OCI-LY7 (cell line): ENCODE results near the gene CSRNP3. TPM values are rescaled to one million over a fixed set of nuclear protein-coding genes. Genes with fewer than 3 reads are reported as not detected.

Experiments
- BruUV-seq: library from RNA; stranded (reverse); fragments of 400-500 nt; replicated peaks from 2 replicates; lab custom pipeline; 2021; lab: Mats Ljungman, UMichigan
- CTCF ChIA-PET: fragments of 300-600 bp; sonication (Branson Sonifier 250); formaldehyde crosslinking; loops from one replicate; lab custom pipeline; 2022; ENCODE audit warnings: antibody characterized with exemption; ENCODE audit not compliant: unreplicated experiment; lab: Charles Lee
- POLR2A ChIA-PET: fragments of 300-600 bp; sonication (Branson Sonifier 250); formaldehyde crosslinking; loops from one replicate; lab custom pipeline; 2022; ENCODE audit warnings: antibody characterized with exemption; lab: Charles Lee
- DNase-seq: peaks from one replicate; pipeline ENCODE4 v3.0.0-alpha.2; 2015; ENCODE audit warnings: low spot score
- H2AFZ ChIP-seq: fragments of 200-600 bp; sonication (generic), shearing (Covaris generic); 2 replicates; pipeline ENCODE4 v1.6.1; 2014; ENCODE audit warnings: mild to moderate bottlenecking, antibody characterized with exemption, low read length, moderate library complexity
- H3K27ac ChIP-seq: fragments of 200-600 bp; sonication (generic); 2 replicates; pipeline ENCODE4 v1.5.1; 2014; ENCODE audit warnings: mixed run types, low read depth, mild to moderate bottlenecking, moderate library complexity, low read length, inconsistent platforms; ENCODE audit not compliant: poor library complexity, severe bottlenecking
- H3K36me3 ChIP-seq: fragments of 200-600 bp; sonication (generic); 2 replicates; pipeline ENCODE4 v1.6.1; 2014; ENCODE audit warnings: mild to moderate bottlenecking, antibody characterized with exemption, low read length, moderate library complexity, mixed read lengths; ENCODE audit not compliant: insufficient read depth
- H3K4me1 ChIP-seq: fragments of 200-600 bp; sonication (generic); 2 replicates; pipeline ENCODE4 v1.5.1; 2014; ENCODE audit warnings: mild to moderate bottlenecking, low read length; ENCODE audit not compliant: insufficient read depth, poor library complexity, severe bottlenecking
- H3K4me2 ChIP-seq: fragments of 200-600 bp; sonication (generic); 2 replicates; pipeline ENCODE4 v1.6.1; 2014; ENCODE audit warnings: mild to moderate bottlenecking, low read length
- H3K4me3 ChIP-seq: fragments of 200-600 bp; sonication (generic); 2 replicates; pipeline ENCODE4 v1.5.1; 2014; ENCODE audit warnings: mild to moderate bottlenecking, low read depth, low read length; ENCODE audit not compliant: poor library complexity, severe bottlenecking
- H3K79me2 ChIP-seq: fragments of 200-600 bp; sonication (generic); 2 replicates; pipeline ENCODE4 v1.6.1; 2016; ENCODE audit warnings: low read depth, mild to moderate bottlenecking, low read length, moderate library complexity, mixed read lengths; ENCODE audit not compliant: insufficient read depth
- H3K9me2 ChIP-seq: fragments of 200-600 bp; sonication (generic); 2 replicates; pipeline ENCODE4 v1.6.1; 2016; ENCODE audit warnings: mild to moderate bottlenecking, low read length, mixed read lengths; ENCODE audit not compliant: insufficient read depth
- H3K9me3 ChIP-seq: fragments of 200-600 bp; sonication (generic); 2 replicates; pipeline ENCODE4 v1.6.1; 2014; ENCODE audit warnings: mild to moderate bottlenecking, mixed run types, low read length, mixed read lengths
- H4K20me1 ChIP-seq: fragments of 200-600 bp; sonication (generic); 2 replicates; pipeline ENCODE4 v1.6.1; 2014; ENCODE audit warnings: mild to moderate bottlenecking, antibody characterized with exemption, low read length, moderate library complexity, mixed read lengths; ENCODE audit not compliant: insufficient read depth
- CTCF ChIP-seq: fragments of 200-600 bp; sonication (generic); conservative IDR thresholded peaks from 2 replicates; pipeline ENCODE4 v1.5.1; 2014; ENCODE audit warnings: mild to moderate bottlenecking, antibody characterized with exemption, low read length, moderate library complexity, mixed read lengths
- EZH2phosphoT487 ChIP-seq: fragments of 200-600 bp; sonication (generic); IDR thresholded peaks from 2 replicates; pipeline ENCODE4 v1.6.1; 2018; ENCODE audit warnings: low read depth, borderline replicate concordance, mild to moderate bottlenecking, mixed run types, antibody characterized with exemption, low read length, moderate library complexity, mixed read lengths
- intact Hi-C: fragments of 100-400 bp; cut with micrococcal nuclease; formaldehyde crosslinking; loops from one replicate; pipeline ENCODE4 v1.10.0; 2022; ENCODE audit not compliant: unreplicated experiment
- total RNA-seq, 2 experiments: library from RNA; depleted of rRNA in 1 of 2; stranded (reverse); fragments of >200 nt in 1 of 2; shearing (Covaris generic) in 1 of 2; gene quantifications; 2 replicates each; pipeline ENCODE4 v1.2.3, GENCODE V29; 2014 to 2022

Gene CSRNP3
- total RNA-seq, 2 experiments from 2014 or later: 0.44 to 1.4 TPM

DNA sequence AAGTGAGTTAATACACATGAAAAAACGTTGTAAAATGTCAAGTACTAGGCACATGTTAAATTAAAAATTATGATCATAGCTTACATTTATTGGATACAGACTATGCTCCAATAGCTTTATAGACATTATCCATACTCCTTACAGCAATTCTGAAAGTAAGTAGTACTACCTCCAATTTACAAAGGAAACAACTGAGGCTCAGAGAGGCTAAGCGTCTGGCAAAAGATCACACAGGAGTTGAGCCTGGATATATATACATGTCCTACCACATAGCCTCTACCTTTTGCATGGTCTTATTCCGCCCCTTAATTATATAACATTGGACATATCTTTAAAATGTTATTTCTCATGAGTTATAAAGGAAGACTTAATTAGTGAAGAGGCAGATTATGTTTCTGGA lies 127.3 kb downstream of the CSRNP3 start:
- POLR2A ChIA-PET: interaction anchor here (0.8 to 1.2 kb wide), 4 partner anchors 9 to 148 kb away, joined by 3 to 5 read pairs (median 4); no protein-coding TSS in a partner anchor
- no peak overlapping the region for H3K27ac ChIP-seq
- H3K9me2 ChIP-seq: no peaks in the 10 kb centered on the region
- intact Hi-C loops: no loop called here
- H2AFZ ChIP-seq: no peak overlapping the region
- 0 out of 2 replicates have a peak, but pooled peaks cover 5% of the 10 kb centered on the region for H3K36me3 ChIP-seq
- H3K9me3 ChIP-seq: no peaks in the 10 kb centered on the region
- H3K4me3 ChIP-seq: no peak overlapping the region
- no peaks in the 10 kb centered on the region for H4K20me1 ChIP-seq
- TF ChIP-seq CTCF (no peak), EZH2phosphoT487 (no peak)
- DNase-seq: no peak
- CTCF ChIA-PET: no interaction called here
- H3K4me2 ChIP-seq: no peak overlapping the region
- peaks cover 25% of the 10 kb centered on the region for H3K4me1 ChIP-seq
- no peaks in the 10 kb centered on the region for H3K79me2 ChIP-seq
- BruUV-seq: no TSS peak

DNA sequence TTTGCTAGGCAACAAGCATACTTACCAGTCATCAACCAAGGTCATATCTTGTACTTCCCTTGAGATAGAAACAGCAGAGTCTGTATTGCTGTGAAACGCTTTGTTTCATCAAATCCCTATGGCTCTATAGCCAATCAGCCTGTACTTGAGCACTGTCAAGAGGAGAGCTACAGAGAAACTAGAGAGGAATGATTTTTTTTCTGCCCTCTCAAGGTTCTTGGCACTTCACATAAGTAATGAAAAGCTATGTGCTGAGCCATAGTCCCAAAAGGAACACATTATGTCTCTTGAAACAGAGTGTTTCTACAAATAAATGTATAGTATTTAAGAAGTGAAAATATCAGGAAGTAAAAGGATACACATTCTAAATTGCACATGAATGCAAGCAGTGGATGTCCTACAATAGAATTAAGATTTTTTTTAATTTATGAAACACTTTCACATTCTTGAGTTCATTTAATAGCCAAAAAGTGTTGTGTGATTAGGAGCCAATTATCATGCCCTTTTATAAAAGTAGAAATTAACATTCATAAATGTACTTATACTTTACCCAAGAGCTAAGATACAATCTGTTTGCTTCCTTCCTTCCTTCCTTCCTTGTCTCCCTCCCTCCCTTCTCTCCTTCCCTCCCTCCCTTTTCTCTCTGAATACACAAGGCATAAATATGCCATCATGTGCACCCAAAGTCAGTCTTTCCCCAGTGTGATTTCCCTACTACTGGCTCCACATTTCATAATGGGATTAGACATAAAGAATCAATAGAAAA lies 131.8 kb downstream of the CSRNP3 start:
- H3K79me2 ChIP-seq: no peaks in the 10 kb centered on the region
- no peak overlapping the region for H3K4me3 ChIP-seq
- H3K27ac ChIP-seq: no peak overlapping the region
- no peaks in the 10 kb centered on the region for H3K36me3 ChIP-seq
- TF ChIP-seq CTCF (no peak), EZH2phosphoT487 (no peak)
- BruUV-seq: no TSS peak
- CTCF ChIA-PET: no interaction called here
- H2AFZ ChIP-seq: no peak overlapping the region
- intact Hi-C loops: no loop called here
- no peak overlapping the region for H3K4me2 ChIP-seq
- no peaks in the 10 kb centered on the region for H3K9me2 ChIP-seq
- DNase-seq: no peak
- POLR2A ChIA-PET: interaction anchor here (0.7 to 1.0 kb wide), 3 partner anchors 11 to 376 kb away, joined by 3 to 4 read pairs (median 4); no protein-coding TSS in a partner anchor
- no peaks in the 10 kb centered on the region for H3K9me3 ChIP-seq
- no peaks in the 10 kb centered on the region for H3K4me1 ChIP-seq
- no peaks in the 10 kb centered on the region for H4K20me1 ChIP-seq
